ENCODE measurements around the gene NBEAL2.

- TF ChIP-seq CTCF (IDR thresholded peaks at IDR 0.05 in 4 of 5, conservative IDR thresholded peaks at IDR 0.05 in 1 of 5) (no peak), POLR2A (IDR thresholded peaks at IDR 0.05) (no peak)
Measured at GRCh38 chr3:46946416-46946815, 33.0 kb upstream of the NBEAL2 start.

Measured in gastrocnemius medialis (tissue), 4 donors.